NCI-H2227 (cell line): ENCODE results near the gene TYW1.
"Not testable (repeated sequence)": the region's sequence is repeated elsewhere in the genome, so short reads cannot be mapped to it uniquely, and the experiment has no call there.

Experiments used
- DNase-seq: peaks from one replicate; lab custom pipeline; 2025; ENCODE audit not compliant: unreplicated experiment; lab: John Stamatoyannopoulos, UW

TYW1 gene

GRCh38 chr7:66994051-66994450 is 2.6 kb upstream of the TYW1 start:
- not testable (repeated sequence) for DNase-seq

GRCh38 chr7:66994691-66995049 is 2.0 kb upstream of the TYW1 start:
- peak; percentile 43 for DNase-seq

- peak; percentile 99 for DNase-seq
Measured at GRCh38 chr7:66995050-66995776, 1.4 kb upstream of the TYW1 start, which contains the start of gene SBDS. SBDS (minus strand) TSS chr7:66995586; CDS start chr7:66995417, 169 bp downstream.

GRCh38 chr7:67000601-67001258 is 4.1 kb downstream of the TYW1 start:
- peak; percentile 19 for DNase-seq

GRCh38 chr7:67004145-67004544 is 7.5 kb downstream of the TYW1 start:
- DNase-seq: not testable (repeated sequence)

- no peak for DNase-seq
Measured at GRCh38 chr7:67006965-67007364, 10.3 kb downstream of the TYW1 start.

- DNase-seq: no peak
Measured at GRCh38 chr7:67008260-67008659, 11.6 kb downstream of the TYW1 start.

- not testable (repeated sequence) for DNase-seq
Measured at GRCh38 chr7:67009677-67010076, 13.0 kb downstream of the TYW1 start.

- DNase-seq: not testable (repeated sequence)
Measured at GRCh38 chr7:67014076-67014622, 17.5 kb downstream of the TYW1 start.

- DNase-seq: not testable (repeated sequence)
Measured at GRCh38 chr7:67017971-67018370, 21.3 kb downstream of the TYW1 start.

- DNase-seq: no peak
Measured at GRCh38 chr7:67018940-67019339, 22.3 kb downstream of the TYW1 start.

- DNase-seq: no peak
Measured at GRCh38 chr7:67019562-67020390, 23.1 kb downstream of the TYW1 start.

- no peak for DNase-seq
Measured at GRCh38 chr7:67021260-67021659, 24.6 kb downstream of the TYW1 start.

- no peak for DNase-seq
Measured at GRCh38 chr7:67022511-67022910, 25.9 kb downstream of the TYW1 start.

- DNase-seq: not testable (repeated sequence)
Measured at GRCh38 chr7:67025459-67025858, 28.8 kb downstream of the TYW1 start.

- DNase-seq: not testable (repeated sequence)
Measured at GRCh38 chr7:67031685-67032084, 35.1 kb downstream of the TYW1 start.

GRCh38 chr7:67033251-67033650 is 36.6 kb downstream of the TYW1 start:
- no peak for DNase-seq

- not testable (repeated sequence) for DNase-seq
Measured at GRCh38 chr7:67036432-67037395, 40.1 kb downstream of the TYW1 start.

- DNase-seq: not testable (repeated sequence)
Measured at GRCh38 chr7:67040832-67041231, 44.2 kb downstream of the TYW1 start.
